GM12801 (cell line): ENCODE data around the gene HCFC1R1.

Source experiments
- TF ChIP-seq, protein P1 (sequence below): IDR thresholded peaks from one replicate; pipeline ENCODE4 v1.5.1; 2011; ENCODE audit warnings: control low read depth; ENCODE audit not compliant: insufficient read length; ENCODE audit errors: extremely low read depth

Gene HCFC1R1

DNA sequence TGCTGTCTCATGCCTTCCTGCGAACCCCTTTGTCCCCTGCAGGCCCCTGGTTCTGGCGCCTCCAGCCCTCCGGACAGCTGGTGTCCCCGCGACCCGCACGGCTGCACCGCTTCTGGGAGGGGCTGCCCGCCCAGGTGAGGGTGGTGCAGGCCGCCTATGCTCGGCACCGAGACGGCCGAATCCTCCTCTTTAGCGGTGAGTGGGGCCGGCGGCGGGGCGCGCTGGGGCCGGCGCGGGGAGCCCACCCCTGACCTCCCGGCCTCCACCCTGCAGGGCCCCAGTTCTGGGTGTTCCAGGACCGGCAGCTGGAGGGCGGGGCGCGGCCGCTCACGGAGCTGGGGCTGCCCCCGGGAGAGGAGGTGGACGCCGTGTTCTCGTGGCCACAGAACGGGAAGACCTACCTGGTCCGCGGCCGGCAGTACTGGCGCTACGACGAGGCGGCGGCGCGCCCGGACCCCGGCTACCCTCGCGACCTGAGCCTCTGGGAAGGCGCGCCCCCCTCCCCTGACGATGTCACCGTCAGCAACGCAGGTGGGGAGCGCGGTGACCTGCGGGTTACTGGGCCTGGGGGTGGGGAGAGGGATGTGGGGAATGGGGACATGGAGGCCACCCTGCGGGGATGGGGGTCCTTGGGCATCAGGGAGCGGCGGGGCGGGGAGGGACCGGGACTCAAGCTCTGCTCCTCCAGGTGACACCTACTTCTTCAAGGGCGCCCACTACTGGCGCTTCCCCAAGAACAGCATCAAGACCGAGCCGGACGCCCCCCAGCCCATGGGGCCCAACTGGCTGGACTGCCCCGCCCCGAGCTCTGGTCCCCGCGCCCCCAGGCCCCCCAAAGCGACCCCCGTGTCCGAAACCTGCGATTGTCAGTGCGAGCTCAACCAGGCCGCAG, 34.6 kb upstream of the HCFC1R1 start:
- TF ChIP-seq, protein P1, sequence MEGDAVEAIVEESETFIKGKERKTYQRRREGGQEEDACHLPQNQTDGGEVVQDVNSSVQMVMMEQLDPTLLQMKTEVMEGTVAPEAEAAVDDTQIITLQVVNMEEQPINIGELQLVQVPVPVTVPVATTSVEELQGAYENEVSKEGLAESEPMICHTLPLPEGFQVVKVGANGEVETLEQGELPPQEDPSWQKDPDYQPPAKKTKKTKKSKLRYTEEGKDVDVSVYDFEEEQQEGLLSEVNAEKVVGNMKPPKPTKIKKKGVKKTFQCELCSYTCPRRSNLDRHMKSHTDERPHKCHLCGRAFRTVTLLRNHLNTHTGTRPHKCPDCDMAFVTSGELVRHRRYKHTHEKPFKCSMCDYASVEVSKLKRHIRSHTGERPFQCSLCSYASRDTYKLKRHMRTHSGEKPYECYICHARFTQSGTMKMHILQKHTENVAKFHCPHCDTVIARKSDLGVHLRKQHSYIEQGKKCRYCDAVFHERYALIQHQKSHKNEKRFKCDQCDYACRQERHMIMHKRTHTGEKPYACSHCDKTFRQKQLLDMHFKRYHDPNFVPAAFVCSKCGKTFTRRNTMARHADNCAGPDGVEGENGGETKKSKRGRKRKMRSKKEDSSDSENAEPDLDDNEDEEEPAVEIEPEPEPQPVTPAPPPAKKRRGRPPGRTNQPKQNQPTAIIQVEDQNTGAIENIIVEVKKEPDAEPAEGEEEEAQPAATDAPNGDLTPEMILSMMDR: no peak

DNA sequence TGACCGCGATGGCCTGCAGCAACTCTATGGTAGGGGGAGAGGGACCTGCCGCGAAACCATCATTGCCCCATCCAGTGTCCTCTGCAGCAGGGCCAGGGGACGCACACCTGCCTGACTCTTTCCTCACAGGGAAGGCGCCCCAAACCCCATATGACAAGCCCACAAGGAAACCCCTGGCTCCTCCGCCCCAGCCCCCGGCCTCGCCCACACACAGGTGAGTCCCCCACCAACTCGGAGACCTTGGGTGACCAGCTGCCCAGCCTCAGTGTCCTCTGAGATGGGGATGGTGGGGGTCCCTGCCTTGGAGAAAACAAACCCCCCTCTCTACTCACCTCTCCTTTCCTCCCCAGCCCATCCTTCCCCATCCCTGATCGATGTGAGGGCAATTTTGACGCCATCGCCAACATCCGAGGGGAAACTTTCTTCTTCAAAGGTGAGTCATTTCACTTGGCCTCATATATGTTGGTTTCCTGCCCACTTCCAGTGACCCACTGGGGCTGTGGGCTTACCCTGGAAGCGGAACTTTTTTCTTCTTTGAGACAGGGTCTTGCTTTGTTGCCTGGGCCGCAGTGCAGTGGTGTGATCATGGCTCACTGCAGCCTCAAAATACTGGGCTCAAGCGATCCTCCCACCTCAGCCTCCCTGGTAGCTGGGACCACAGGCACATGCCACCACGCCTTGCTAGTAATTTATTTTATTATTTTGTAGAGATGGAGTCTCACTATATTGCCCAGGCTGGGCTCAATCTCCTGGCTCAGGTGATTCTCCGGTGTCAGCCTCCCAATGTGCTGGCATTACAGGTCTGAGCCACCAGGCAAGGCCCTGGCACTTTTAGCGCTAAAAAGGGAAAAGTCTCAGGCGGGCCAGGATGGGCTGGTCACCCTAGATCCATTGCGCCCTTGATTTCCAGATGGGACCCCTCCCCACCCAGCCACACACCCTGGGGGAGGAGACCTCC, 33.7 kb upstream of the HCFC1R1 start:
- TF ChIP-seq, protein P1: no peak

DNA sequence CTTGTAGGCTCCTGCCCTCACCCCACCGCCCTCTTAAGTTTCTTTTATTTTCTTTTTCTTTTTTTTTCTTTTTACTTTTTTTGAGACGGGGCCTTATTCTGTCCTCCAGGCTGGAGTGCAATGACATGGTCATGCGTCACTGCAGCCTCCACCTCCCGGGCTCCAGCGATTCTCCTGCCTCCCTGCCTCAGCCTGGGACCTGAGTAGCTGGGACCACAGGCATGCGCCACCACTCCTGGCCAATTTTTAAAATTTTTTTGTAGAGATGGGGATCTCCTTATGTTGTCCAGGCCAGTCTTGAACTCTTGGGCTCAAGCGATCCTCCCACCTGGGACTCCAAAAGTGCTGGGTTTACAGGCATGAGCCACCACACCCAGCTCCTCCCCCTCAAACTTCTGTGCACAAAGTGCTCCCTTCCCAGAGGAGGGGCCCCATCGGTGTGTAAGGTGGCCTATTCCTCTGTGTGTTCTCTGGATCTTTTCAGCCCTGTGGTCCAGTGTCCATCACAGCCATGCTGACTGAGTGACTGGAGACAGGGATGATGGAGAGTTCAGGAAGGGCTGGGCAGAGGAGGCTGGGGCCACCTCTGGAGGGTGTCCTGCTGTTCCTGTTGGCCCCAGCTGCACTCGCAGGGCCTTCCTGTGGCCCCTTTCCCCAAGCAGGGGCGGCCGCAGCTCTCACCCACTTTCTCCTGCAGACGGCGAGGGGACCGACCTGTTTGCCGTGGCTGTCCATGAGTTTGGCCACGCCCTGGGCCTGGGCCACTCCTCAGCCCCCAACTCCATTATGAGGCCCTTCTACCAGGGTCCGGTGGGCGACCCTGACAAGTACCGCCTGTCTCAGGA, 32.8 kb upstream of the HCFC1R1 start:
- TF ChIP-seq, protein P1: no peak

DNA sequence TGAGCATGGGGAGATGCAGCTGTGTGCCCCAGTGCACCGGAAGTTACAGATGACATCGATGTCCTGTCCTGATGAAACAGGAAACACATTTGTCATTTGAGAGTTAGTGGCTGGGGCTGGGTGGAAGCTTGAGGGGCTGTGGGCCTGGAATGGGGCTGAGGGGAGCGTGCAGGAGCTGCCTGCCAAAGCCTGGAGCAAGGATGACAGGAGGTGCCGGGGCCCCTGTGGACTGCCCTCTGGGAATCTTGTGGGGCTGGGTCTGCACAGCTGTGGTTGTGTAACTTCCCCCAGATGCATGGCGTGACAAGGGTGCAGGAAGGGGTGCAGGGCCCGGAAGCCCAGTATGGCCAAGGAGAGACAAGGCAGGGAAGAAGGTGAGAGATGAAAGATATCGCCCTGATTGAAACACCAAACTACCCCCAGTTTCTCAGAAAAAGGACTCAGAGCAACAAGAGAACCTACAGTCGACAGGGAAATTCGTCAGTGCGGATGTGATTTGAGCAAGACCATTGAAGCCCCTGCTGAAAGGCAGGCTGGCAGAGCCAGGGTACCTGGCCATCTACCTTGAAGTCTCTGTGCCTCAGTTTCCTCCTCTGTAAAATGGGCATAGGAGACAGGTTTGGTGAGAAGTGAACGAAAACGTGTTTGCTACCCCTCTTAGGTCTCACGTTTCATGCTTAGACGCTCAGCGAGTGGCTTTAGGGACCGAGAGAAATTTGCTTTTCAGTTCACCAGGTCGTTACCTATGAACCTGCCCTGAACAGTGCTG, 31.4 kb upstream of the HCFC1R1 start:
- TF ChIP-seq, protein P1: no peak

DNA sequence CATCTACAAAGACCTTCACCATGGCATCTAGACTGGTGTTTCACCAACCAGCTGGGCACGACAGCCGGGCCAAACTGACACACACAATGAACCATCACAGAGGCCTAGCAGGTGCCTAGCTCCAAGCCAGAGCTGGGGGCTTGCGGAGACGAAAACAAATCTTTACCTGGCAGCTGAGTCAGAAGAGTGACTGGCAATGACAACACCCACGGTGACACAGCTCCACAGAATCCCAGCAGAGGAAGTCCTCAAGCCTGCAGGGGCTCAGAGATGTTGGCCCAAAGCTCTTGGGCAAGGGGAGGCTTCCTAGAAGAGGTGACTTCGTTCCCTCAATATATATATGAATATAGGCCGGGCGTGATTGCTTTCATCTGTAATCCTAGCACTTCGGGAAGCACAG, 27.8 kb upstream of the HCFC1R1 start:
- TF ChIP-seq, protein P1: no peak

DNA sequence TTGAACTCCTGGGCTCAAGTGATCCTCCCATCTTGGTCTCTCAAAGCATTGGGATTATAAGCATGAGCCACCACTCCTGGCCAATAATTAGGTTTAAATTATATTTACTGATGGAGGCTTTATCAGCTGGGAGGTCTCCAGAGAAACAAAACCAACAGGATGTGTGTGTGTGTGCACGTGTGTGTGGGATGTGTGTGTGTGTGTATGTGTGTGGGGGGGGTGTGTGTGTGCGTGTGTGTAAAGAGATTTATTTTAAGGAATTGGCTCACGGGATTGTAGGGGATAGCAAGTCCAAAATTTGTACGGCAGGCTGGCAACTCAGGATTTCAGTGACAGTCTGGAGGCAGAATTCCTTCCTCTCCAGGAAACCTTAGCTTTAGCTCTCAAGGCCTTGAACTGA, 27.3 kb upstream of the HCFC1R1 start:
- TF ChIP-seq, protein P1: no peak
